ENCODE results near the gene IL16.

The IL16 gene

GRCh38 chr15:81279621-81280485 is 83.2 kb downstream of the IL16 start:
- no peak for DNase-seq

DNA sequence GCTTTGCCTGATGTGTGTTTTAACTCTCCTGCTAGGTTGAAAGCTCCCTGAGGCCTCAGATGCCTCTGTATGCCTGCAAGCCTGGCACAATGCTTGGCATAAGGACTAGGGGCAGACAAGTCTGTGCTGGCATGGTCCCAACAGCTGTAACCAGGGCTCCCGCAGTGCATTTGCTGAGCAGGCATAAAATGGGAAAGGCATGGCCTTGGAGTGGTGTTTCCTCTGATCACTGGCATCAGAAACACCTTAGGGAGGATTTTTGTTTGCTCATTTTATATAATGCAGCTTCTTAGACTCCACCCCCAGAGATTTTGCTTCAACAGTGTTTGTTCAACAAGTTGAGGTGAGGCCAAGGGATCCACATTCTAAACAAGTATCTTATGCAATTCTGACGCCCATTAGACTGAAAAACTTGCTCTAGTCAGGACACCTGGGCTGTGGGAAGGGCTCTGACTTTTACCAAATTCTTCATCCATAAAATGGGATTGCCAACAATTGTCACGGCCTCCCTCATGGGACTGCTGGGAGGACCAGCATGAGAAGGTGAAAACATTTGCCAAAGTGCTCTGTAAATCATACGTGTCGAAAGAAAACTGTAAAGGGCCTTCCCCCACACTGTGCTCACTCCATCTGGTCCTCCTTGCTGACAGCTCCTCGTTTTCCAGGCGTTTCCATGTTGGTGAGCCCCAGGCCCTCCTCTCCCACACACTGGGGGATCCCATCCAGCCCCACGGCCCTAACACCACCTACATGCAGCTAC is 84.2 kb downstream of the IL16 start:
- no peak for DNase-seq

DNA sequence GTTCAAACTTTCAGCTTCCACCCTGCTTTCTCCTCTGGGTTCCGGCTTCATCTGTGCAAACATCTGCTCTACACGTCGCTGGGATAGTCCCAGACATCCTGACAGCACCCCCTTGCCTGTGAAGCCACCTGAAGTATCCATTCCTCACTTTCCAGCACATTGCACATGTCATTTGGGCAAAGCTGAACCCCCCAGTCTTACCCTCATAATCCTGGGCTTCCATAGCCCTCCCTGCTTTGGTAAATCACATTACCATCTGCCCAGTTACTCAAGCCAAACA is 84.7 kb downstream of the IL16 start:
- no peak for DNase-seq

DNA sequence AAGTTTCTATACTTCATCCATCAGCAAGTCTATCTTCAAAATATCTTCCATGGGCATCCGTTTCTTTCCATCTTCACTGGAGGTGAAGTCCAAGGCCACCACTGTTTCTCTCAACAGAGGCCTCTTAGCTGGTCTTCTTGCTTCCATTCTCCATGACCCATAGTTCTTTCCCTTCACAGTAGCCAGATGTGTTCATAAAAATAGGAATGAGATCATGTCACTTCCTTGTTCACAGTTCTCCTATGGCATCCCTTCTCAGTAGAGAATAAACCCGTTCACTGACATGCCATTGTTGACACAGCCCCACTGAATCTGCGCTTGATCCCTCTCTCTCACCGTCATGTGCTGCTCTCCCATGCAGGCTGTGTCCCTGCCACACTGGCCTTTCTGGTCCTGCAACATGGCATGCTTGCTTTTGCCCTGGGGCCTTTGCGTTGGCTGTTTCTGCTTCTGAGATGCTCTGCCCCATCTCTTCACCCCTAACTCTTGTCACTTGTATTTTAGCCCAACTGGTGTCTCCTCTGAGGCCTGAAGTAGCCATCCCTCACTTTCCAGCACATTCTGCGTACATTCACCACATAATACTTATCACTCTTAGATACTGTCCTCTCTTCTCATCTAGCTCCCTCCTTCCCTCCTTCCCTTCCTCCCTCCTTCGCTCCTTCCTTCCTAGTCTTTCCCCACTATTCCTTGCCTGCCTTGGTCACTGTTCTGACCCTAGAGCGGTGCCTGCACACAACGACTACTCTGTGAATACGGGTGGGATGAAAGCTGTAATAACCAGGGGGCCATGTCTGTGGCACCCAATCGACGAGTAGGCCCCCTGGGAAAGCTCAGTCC is 85.3 kb downstream of the IL16 start:
- no peak for DNase-seq

DNA sequence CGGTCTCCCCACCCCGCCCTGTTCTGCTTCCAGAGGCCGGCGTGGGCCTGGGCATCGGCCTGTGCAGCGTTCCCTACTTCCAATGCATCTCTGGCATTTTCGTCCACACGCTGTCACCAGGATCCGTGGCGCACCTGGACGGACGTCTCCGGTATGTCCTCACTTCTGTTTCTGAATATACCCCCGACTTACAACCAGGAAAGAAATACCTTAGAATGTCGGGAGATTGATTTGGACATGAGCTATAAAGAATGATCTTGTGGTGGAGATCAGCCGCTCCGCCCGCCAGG is 85.9 kb downstream of the IL16 start:
- DNase-seq: no peak

GRCh38 chr15:81282911-81283310 is 86.2 kb downstream of the IL16 start:
- DNase-seq: no peak

GRCh38 chr15:81284256-81285031 is 87.8 kb downstream of the IL16 start:
- DNase-seq: no peak

GRCh38 chr15:81285461-81285860 is 88.8 kb downstream of the IL16 start:
- no peak for DNase-seq

DNA sequence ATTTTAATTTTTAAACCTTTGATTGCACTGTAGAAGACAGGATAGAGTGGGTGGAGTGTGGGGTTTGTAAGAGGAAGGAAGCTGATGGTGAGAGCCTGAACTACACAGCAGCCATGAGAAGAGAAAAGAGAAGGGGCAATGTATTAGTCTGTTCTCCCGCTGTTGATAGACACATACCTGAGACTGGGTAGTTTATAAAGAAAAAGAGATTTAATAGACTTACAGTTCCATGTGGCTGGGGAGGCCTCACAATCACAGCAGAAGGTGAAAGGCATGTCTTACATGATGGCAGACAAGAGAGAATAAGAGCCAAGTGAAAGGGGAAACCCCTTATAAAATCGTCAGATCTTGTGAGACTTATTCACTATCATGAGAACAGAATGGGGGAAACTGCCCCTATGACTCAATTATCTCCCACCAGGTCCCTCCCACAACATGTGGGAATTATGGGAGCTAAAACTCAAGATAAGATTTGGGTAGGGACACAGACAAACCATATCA is 90.0 kb downstream of the IL16 start:
- DNase-seq: no peak

DNA sequence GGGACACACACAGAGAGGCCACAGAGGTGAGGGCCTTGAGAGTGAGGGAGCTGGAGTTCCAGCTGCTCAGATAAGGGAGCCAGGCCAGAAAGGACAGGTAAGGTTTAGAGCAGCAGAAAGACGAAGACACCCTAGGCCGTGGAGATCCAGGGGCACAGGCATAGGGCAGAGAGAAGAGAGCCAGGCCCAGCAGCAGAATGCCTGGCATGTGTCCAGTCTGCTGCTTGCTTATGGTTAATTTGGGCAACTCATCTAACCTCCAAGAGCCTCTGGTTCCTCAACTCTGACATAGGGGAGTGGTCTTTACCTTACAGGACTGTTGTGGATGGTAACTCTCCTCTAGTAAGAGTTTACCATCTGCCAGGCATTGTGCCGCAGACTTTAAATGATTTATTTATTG is 91.4 kb downstream of the IL16 start:
- DNase-seq: no peak

DNA sequence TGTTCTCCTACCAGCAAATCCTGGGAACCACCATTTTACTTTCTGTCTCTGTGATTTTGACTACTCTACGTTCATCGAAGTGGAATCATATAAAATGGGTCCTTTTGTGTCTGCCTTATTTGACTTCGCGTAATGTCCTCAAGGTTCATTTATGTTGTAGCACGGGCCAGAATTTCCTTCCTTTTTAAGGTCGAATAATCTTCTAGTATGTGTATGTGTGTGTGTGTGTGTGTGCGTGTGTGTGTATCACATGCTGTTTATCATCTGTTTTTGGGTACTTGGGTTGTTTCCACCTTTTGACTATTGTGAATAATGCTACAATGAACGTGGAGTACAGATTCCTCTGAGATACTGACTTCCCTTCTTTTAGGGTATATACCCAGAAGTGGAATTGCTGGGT is 91.9 kb downstream of the IL16 start:
- no peak for DNase-seq

GRCh38 chr15:81289910-81290309 is 93.2 kb downstream of the IL16 start:
- DNase-seq: no peak

- DNase-seq: no peak
Measured at GRCh38 chr15:81291916-81292522, 95.3 kb downstream of the IL16 start.

GRCh38 chr15:81292523-81293001 is 95.9 kb downstream of the IL16 start:
- DNase-seq: no peak

GRCh38 chr15:81293728-81294515 is 97.2 kb downstream of the IL16 start:
- peak; percentile 19 for DNase-seq

GRCh38 chr15:81294516-81294880 is 97.8 kb downstream of the IL16 start:
- DNase-seq: no peak

DNA sequence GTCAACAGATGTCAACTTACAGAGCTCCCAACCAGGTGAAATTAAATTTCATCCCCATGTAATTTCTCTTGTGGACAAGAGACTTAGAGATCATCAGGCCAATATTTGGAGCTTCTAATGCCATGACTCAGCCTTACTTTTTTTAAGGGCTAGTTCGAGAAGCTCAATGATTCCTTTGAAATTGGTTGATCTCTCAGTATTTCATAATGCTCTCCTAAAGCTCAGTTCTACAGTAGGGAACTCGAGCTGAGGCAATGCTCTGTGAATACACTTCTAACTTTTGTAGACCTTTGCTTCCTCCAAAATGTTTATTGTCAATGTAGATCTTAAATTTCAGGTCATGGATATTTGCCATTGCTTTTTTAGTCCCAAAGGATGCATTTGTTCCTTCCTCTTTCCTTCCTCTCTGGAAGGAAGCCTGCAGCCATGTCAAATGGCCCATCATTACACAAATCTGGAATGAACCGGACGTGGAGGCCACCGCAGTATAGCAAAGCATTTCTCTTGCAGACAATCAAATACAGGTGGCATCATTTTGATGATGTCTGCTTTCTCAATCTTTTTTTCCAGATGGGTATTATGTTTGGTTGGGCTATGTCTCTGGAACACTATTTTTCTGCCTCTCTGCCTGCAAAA is 98.9 kb downstream of the IL16 start:
- DNase-seq: no peak

DNA sequence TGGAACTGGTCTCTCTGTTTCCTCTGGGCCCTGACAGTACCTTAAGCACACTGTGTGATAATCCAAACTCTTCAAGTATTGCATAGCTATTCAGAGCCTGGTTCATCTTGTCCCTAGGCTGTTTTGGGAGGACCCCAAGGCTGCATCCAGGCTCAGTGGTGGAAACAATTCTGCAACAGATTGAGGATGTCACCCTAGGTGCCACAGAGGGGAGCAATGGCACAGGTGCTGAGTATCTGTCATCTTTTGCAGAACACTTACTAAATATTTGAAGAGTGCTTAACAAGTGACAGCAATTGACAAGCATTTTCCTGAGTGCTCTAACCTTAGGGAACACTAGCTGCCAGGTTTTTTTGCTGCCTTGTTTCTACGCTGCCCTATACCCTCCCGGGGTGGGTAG is 99.5 kb downstream of the IL16 start:
- no peak for DNase-seq

GRCh38 chr15:81296673-81297072 is 100.0 kb downstream of the IL16 start:
- peak; percentile 47 for DNase-seq

DNA sequence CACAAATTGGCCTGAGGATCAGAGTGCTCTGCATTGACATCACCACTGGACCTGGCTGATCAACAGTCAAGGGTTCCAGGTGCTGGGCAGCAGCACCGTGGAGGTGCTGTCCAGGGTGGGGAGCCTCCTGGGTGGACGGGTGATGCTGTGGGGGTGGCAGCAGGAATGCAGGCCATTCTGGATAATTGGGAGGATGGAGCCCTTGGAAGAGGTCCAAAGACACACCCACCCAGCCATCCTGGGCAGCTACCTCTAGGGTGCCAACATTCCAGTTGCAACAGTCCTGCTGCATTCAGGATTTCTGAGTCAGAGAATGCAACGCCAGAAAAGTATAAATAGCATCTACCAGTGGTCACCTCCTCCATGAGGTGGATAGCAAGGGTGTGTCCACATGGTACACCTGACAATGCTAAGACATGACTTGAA is 100.5 kb downstream of the IL16 start:
- no peak for DNase-seq

Measured in SIG-M5 (cell line).